ENCODE measurements around the gene GTSF1L.

GRCh38 chr20:43761386-43762340 is 34.9 kb upstream of the GTSF1L start:
- TF ChIP-seq ZFP30 (CRISPR knock-in tag; IDR thresholded peaks at IDR 0.05) (no peak), ESRRG (CRISPR knock-in tag; IDR thresholded peaks at IDR 0.05) (no peak), TCF4 (CRISPR knock-in tag; IDR thresholded peaks at IDR 0.05; ENCODE audit: borderline replicate concordance) (no peak), TOX (CRISPR knock-in tag; IDR thresholded peaks at IDR 0.05; ENCODE audit: borderline replicate concordance) (no peak), CREB5 (CRISPR knock-in tag; IDR thresholded peaks at IDR 0.05; ENCODE audit: low read depth) (no peak), ZFP3 (CRISPR knock-in tag; IDR thresholded peaks at IDR 0.05) (no peak), PPARA (CRISPR knock-in tag; IDR thresholded peaks at IDR 0.05; ENCODE audit: borderline replicate concordance) (no peak), ISL1 (CRISPR knock-in tag; IDR thresholded peaks at IDR 0.05) (no peak), OSR1 (CRISPR knock-in tag; IDR thresholded peaks at IDR 0.05) (no peak), ARNTL (CRISPR knock-in tag; IDR thresholded peaks at IDR 0.05; ENCODE audit: borderline replicate concordance, low read depth) (no peak), CSDC2 (CRISPR knock-in tag; IDR thresholded peaks at IDR 0.05) (no peak), GLIS3 (CRISPR knock-in tag; IDR thresholded peaks at IDR 0.05) (no peak)
- TF ChIP-seq, protein P1, sequence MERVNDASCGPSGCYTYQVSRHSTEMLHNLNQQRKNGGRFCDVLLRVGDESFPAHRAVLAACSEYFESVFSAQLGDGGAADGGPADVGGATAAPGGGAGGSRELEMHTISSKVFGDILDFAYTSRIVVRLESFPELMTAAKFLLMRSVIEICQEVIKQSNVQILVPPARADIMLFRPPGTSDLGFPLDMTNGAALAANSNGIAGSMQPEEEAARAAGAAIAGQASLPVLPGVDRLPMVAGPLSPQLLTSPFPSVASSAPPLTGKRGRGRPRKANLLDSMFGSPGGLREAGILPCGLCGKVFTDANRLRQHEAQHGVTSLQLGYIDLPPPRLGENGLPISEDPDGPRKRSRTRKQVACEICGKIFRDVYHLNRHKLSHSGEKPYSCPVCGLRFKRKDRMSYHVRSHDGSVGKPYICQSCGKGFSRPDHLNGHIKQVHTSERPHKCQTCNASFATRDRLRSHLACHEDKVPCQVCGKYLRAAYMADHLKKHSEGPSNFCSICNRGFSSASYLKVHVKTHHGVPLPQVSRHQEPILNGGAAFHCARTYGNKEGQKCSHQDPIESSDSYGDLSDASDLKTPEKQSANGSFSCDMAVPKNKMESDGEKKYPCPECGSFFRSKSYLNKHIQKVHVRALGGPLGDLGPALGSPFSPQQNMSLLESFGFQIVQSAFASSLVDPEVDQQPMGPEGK (CRISPR knock-in tag; IDR thresholded peaks at IDR 0.05; ENCODE audit: borderline replicate concordance) = no peak
